GM21367 (cell line): Measurements from ENCODE around the gene PITPNM3.

ENCODE experiments used
- ATAC-seq: cut with Tn5 transposase; IDR thresholded peaks from one replicate; pipeline ENCODE4 v1.9.1; 2021; ENCODE audit not compliant: unreplicated experiment

Gene PITPNM3

DNA sequence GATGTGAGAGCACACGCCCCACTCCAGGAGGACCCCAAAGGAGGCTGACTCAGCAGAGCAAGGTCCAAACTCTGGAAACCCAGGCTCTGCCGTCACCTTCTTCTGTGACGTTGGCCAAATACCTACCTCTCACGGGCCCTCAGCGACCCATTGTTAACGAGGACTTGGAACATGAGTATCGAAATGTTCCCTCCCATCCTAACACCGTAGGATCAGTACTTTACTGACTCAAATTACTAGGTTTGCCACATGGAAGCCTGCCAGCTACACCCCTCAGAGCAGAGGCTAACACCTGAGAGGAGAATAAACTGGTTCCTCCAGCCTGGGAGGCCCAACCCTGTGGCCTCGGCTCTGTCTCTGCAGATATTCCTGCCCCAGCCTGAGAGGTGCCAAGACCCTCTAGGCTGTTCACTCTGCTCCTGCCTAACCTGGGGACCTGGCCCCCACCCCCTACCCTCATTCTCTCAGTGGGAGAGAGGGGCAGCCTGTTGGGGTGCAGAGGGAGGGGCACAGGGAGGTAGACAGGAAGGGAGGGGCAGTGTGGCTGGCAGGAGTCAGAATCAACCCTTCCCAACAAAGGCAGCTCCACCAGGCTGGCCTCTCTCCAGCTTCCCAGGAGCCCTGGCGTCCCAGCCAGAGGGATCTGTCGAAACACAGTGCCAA is 4.4 kb downstream of the PITPNM3 start:
- no peak for ATAC-seq

DNA sequence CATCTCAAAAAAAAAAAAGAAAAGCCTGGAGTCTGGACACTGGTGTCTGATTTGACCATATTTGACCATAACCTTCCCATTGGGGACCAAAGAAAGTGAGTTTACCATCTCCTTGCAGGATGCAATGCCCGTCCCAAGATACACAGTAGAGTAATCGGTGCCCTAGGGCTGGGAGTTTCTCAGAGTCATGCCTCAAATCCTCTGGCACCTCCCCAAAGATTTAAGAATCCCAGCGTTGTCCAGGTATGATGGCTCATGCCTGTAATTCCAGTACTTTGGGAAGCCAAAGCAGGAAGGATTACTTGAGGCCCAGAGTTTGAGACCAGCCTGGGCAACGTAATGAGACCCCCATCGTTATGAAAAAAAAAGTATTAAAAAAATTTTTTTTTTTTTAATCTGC is 5.0 kb downstream of the PITPNM3 start:
- no peak for ATAC-seq

GRCh38 chr17:6549384-6550036 is 6.8 kb downstream of the PITPNM3 start:
- ATAC-seq: no peak

- ATAC-seq: no peak
Measured at GRCh38 chr17:6548578-6549330, 7.6 kb downstream of the PITPNM3 start.

- no peak for ATAC-seq
Measured at GRCh38 chr17:6548034-6548433, 8.3 kb downstream of the PITPNM3 start.

DNA sequence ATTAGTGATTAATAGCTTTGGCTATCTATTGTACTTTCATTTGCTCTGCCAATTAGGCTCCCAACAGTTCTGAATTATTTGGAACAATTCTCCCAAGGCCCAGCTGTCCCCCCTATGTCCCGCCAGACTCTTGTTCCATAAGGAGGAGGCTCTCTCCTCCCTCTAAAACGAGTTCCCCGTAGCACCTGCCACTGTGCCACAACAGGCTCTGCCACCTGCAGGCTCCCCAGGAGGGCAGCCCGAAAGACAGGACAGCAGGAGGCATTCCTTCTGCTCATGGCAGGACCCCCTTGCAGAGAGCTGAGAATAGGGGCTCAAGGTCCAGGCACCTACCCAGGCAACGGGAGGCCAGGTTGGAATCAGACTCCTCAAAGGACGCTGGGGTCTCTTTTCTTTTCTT is 9.0 kb downstream of the PITPNM3 start:
- no peak for ATAC-seq

DNA sequence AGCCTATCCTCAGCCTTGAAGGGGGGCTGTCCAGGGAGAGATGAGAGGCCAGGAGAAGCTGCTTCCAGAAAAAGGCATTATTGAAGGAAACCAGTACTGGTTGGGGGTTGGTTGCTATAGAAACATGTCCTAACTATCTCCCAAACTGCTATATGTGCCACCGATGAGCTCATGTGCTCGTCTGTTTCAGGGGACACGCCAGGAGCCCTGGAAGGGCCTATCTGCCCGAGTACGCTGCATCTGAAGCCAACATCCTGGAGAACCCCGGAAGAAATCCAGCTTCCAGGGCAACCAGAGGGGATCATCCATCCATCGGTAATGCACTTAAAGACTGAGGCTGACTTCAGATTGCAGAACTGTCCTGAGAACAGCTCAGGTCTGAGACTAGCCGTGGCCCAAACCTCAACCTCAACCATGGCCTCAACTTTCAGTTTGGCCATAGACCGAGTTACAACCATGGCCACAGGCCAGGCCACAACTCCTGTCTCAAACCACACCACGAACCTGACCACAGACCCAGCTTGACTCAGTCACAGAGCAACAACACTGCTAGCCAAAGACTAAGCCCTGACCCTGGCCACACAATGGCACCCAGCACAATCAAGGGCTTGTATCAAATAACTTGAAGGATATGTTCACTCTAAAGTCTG is 10.2 kb downstream of the PITPNM3 start:
- no peak for ATAC-seq

GRCh38 chr17:6545291-6545690 is 11.1 kb downstream of the PITPNM3 start:
- no peak for ATAC-seq

- no peak for ATAC-seq
Measured at GRCh38 chr17:6544011-6544370, 12.4 kb downstream of the PITPNM3 start.

DNA sequence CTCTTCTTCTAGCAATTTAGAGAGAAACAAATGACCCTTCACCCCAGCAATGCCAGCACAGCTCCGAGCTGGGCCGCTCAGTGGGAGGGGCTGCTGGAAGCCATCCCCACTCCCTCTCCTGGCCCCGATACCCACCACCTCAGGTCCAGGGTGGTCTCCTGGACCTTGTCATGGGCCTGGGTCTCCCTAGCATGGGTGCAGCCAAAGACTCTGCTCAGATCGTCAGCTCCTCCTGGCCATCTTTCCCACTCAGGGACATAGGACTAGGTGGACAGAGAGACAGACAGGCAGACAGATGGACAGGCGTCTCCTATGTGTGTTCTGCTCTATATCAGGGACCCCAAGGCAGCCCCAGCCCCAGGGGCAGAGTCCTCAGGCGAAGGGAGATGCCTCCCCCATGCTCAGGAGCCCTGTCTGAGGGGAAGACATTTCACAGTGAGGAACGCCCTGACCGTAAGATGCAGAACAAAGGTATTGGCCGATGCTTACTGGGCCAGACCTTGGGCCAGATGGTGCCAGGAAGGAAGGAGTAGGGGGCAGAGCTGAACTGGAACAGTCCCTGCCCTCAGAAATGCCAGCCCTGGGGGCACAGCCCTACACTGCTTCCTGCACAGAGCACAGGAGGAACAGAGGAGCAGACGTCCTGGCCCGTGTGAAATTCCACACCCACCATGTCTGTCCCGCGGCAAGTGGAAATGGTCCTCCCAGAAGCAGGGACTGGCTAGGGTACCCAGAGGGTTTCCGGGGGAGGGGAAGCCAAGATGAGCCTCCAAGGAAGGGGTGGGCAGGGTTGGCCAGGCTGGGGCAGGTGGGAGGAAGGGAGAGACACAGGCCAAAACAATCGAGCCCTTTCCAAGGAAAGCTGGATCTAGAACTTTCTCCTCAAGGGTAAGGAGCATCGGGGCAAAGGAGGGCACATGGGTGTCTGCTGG is 13.0 kb downstream of the PITPNM3 start:
- ATAC-seq: no peak

- no peak for ATAC-seq
Measured at GRCh38 chr17:6542577-6542976, 13.8 kb downstream of the PITPNM3 start.

DNA sequence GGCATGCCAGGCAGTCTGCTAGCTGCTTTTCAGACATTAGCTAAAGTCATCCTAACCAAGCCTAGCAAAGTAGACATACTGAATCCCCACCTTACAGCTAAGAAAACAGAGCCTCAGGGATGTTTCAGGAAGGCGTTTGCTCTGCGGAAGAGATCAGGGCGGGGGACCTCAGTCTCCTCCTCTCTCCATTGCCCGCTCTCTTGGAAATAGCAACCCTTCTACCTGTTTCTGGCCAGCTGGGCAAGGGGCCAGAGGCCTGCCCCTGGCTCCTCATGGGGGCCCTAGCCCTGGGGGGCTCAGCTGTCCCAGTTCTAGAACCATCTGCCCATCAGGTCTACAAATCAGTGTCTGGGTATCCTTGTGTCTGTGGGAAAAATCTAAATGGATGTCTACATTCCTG is 14.5 kb downstream of the PITPNM3 start:
- no peak for ATAC-seq

GRCh38 chr17:6539871-6540270 is 16.5 kb downstream of the PITPNM3 start:
- ATAC-seq: no peak

DNA sequence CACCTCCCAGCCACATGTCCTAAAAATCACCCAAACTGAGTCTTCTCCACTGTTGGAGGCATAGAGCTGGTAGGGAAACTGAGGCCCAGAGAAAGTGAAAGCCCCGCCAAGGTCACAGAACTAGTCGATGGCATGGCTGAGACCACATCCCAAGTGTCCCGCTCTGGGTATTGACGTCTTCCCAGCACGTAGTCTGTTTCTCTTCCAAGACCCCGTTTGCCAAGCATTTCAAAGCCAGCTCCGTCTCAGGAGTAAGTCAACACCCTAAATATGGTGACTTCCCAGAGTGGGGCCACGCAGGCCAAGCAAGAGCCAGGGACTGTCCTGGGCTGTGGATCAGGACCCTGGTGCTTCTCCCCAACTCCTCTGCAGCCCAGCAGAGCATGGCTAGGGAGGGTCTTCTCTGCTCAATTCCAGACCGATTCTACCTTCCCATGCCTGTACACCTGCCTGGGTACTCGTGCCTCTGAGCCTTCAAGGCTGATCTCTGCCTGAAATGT is 19.7 kb downstream of the PITPNM3 start:
- ATAC-seq: no peak

DNA sequence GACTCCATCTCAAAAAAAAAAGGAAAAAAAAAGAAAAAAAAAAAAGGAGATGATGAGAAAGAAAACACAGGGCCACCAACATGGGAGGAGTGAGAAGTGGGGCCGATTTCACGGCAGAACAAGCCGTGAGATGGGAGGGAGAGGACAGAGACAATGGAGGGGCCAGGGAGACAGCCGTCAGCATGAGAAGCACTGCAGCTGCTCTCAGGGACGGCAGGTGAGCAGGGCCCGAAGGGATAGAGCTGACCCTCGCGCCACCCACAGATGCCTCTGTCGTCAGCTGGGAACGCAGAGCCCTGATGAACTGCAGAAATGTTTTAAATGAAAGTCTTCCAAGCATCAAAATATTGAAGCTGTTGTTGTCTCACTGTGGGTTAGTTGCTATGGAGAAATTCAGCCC is 20.3 kb downstream of the PITPNM3 start:
- no peak for ATAC-seq

DNA sequence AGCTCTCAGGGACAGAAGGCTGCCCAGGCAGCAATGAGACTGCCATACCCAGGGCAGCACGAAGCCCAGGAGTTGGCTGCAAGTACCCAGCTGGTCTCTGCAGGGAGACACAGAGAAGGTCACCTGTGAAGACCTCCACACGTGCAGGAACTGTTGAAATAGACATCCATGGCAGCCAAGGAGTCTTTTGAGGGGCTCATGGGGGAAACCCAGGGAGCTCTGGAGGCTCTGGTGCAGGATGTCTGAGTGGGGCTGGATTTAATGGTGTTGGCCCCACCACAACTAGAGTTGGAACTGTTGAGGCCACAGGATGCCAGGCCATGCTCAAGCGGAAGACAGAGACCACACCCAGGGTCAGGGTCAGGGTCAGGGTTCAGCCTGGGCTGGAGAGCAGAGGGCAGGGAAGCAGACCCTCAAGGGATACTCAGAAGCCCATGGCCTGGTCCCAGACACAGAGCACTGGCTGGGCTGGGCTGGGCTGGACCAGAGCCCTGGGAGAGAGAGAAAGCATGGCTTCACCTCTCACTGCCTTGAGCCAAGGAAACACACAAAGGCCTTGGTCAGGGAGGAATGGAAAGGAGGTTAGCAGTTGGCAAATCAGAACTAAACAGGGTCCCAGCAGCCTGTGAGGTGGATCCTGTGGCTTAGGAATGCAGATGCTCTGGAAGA is 21.4 kb downstream of the PITPNM3 start:
- ATAC-seq: no peak

DNA sequence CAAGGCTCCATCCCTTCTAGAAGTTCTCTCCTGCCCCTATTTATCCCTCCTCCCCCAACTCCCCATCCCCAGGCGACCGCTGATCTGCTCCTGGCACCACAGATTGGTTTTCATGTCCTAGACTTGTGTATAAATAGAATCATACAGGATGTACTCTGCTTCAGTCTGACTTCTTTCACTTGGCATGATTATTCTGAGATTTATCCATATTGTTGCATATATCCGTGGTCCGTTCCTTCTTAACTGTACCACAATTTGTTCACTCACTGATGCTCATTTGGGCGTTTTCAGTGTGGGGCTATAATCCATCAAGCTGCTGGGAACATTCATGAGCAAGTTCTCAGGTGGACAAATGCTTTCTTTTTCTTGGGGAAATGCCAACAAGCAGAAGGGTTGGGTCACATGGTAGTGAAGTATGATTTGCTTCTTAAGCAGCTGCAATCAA is 23.9 kb downstream of the PITPNM3 start:
- ATAC-seq: no peak

DNA sequence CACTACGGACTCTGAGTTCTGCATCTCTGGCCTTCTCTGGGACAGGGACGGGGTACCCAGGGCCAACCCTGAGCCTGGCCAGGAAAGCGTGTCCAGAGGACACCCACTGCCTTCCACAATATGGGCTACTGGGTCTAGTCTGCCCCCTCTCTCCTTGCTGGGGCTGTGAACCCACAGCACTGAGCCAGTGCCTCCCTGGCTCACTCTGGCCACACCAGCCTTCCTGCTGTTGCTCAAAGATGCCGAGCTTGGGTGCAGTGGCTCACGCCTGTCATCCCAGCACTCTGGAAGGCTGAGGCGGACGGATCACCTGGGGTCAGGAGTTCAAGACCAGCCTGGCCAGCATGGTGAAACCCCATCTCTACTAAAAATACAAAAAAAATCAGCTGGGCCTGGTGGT is 24.8 kb downstream of the PITPNM3 start:
- ATAC-seq: no peak

GRCh38 chr17:6530324-6530920 is 25.9 kb downstream of the PITPNM3 start:
- no peak for ATAC-seq

DNA sequence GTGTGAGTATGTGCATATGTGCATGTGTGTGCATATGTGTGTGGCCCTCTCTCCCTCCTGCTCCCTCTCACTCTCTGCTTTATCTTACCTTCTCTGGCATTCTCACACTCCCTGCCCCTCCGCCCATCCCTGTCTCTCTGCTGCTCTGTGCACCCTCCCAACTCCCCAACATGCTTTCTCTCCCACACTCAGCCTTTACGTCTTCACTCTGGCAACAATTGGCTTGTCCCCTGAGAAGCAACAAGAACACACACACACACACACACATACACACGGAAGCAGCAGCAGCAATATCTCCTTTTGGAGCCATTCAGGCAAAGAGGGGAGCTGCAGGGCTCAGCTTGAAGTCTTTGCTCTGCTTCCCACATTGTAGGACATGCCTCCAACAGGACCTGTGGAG is 27.8 kb downstream of the PITPNM3 start:
- no peak for ATAC-seq
